Dedifferentiated amniotic fluid mesenchymal stem cell (primary cell): Measurements from ENCODE around the gene NBAS.
A peak's percentile ranks its signal among the peaks of the same experiment; 100 is the strongest.

Experiments used
- DNase-seq: peaks from one replicate; pipeline ENCODE4 v3.0.0-alpha.2; 2016; ENCODE audit errors: extremely low spot score

Gene NBAS

DNA sequence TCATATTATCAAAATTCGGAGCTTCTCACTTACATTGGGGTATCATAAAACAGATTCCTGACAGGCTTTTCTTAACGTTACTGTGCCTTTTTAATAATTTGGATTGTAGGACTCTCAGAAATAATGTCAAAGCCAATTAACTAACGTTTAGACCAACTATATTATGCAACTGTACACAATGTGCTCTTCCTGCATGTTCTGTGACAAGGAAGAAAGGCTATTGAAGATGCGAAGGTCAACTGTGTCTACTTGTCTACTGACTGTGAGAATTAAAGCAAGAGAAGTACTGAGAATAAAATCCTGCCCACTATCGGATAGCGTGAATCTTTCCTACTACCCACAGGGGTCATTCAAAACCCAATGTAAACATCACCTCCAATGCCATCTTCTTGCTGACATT, 393.0 kb downstream of the NBAS start:
- DNase-seq: no peak

DNA sequence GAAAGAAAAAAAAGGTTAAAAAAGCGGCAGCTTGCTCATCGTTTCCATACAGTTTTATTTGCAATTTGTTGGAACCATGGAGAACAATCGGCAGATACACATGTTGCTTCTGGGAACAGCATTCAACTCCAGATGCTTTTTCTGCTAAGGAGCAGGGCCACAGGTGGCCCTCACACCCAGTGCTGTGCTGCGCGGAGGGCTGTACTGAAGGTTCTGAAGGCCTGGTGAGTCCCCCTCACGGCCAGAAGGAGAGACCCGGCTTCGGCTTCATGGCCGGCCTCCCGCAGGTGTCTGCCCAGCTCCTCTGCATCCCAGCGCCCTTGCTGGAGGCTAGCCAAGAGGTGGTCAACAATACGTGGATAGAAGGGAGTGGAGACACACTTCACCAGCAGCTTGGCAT, 394.3 kb downstream of the NBAS start:
- no peak for DNase-seq

- no peak for DNase-seq
Measured at GRCh38 chr2:15163326-15163725, 397.8 kb downstream of the NBAS start.

DNA sequence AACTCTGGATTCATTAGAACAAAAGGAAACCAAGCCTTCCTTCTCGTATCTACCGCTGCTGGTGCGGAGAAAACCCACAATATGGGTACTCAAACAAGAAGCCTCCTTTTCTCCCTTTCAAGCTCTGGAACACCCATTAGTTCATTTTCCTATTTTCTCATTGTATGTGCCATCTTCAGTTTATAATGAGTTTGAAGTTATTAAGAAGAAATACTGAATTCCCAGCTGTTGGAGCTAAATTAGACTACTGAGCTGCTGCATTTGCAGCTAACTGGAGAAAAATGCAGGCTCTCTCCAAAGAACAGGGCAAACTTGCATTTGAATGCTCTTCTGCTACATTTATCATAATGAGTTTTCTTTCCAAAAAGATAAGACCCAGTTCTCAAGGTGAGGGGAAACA, 398.5 kb downstream of the NBAS start:
- no peak for DNase-seq

- DNase-seq: no peak
Measured at GRCh38 chr2:15160201-15160991, 400.7 kb downstream of the NBAS start.

GRCh38 chr2:15159751-15160177, 401.4 kb downstream of the NBAS start:
- no peak for DNase-seq

- DNase-seq: no peak
Measured at GRCh38 chr2:15159206-15159605, 401.9 kb downstream of the NBAS start.

DNA sequence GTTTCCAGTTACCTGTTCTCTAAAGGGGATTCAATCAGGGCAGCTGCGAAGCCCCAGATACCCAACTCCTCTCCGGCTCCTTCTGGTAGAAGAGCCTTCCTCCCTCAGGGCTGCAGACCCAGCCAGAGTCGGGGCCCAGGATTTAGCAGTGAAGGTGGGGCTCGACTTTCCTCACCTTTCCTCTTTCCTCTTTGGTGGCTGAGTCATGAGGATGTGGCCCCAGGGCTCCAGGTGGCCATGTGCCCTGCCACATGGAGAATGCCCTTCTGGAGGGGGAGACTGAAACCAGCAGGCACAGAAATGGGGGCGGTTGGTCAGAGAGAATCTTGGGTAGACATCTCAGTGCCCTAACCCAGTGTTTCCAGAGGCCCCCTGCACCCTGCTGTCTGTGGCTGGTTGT, 402.6 kb downstream of the NBAS start:
- DNase-seq: no peak

GRCh38 chr2:15158100-15158499, 403.0 kb downstream of the NBAS start:
- DNase-seq: no peak

DNA sequence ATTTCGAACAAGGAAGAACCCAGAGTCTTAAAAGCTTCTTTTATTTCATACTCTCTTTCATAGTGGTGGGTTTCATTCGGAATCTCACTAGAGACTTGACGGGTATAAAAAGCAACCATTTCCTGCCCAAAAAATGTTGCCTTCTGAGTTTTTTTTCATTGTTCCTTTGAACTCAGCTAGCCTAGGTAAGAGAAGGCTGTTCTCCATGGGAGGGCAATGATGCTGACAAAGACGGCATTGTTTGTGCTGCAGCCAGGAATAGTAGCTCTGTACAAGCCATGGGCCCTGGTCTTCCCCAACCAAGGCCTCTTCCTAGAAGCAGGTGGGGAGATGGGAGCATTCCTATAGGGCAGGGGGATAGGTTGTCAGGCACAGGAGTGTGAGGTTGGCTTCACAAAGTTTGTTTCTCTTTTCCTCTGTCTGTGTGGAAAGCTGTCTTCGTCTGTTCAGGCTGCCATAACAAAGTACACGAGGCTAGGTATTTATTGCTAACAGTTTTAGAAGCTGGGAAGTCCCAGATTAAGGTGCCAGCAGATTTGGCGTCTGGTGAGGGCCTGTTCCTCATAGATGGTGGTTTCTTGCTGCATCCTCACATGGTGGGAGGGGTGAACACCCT, 405.1 kb downstream of the NBAS start:
- DNase-seq: no peak

DNA sequence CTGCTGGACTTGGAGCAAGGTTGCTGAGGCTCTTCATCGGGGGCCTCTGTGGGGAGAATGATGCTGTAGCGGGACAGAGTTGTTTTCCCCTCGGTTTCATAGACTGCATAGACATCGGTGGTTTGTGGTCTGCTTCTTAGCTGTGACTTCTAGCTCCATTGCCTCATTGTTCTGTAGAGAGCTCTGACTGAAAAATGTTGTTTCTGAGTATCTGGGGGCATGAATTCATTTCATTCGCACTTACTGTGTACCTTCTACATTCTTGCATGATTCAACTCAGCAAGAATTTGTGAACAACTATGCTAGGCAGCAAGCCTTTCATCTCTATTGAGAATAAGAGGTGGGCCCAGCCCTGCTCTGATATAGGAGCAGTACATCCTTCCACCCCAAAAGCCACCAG, 406.8 kb downstream of the NBAS start:
- DNase-seq: no peak

DNA sequence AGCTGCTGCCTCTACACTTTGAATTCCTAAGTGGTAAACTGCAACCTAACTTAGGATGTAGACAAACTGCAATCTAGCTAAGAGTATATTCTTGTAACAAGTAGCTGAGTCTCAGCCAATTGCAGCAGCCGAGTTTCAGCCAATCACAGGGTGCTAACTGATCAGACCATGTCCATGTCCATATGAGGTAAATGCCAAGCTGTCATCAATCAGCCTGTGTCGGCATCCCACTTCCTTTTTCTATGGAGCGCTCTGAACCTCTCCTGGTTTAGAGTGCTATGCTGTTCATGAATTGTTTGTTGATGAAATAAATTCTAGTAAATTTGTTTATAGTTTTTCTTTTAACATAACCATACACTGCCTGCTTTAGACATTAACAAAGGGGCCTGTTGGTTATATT, 408.8 kb downstream of the NBAS start:
- DNase-seq: no peak

DNA sequence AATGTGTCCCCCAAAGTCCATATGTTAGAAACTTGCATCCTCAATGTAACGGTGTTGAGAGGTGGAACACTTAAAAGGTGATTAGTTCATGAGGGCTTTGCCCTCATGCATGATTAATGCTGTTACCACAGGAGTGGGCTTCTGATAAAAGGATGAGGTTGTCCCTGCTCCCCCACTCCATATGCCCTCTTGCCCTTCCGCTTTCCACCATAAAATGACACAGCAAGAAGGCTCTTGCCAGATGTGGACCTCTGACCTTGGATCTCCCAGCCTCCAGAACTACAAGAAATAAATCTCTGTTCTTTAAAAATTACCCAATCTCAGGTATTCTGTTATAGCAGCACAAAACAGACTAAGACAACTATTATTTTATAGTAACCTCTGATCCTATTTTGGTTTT, 412.1 kb downstream of the NBAS start:
- DNase-seq: no peak

DNA sequence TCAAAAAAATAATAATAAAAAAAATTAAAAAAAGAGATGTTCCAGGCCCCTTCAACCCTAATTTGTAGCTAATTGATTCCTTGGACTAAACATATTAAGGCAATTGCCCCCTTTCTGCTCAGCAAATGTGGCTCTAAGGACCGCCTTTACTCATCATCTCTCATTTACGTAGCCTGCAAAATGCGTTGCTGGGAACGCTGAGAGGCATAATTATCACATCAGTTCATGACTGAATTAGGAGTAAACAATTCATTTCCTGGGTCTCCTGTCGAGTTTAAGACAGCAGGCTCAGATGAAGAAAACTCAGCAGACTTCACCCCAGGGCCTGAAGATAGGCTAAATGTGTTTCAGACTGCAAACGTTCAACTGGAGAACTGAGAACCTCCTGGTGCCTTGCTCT, 413.5 kb downstream of the NBAS start:
- no peak for DNase-seq

GRCh38 chr2:15146960-15147359, 414.2 kb downstream of the NBAS start:
- no peak for DNase-seq

- no peak for DNase-seq
Measured at GRCh38 chr2:15145919-15146318, 415.2 kb downstream of the NBAS start.

DNA sequence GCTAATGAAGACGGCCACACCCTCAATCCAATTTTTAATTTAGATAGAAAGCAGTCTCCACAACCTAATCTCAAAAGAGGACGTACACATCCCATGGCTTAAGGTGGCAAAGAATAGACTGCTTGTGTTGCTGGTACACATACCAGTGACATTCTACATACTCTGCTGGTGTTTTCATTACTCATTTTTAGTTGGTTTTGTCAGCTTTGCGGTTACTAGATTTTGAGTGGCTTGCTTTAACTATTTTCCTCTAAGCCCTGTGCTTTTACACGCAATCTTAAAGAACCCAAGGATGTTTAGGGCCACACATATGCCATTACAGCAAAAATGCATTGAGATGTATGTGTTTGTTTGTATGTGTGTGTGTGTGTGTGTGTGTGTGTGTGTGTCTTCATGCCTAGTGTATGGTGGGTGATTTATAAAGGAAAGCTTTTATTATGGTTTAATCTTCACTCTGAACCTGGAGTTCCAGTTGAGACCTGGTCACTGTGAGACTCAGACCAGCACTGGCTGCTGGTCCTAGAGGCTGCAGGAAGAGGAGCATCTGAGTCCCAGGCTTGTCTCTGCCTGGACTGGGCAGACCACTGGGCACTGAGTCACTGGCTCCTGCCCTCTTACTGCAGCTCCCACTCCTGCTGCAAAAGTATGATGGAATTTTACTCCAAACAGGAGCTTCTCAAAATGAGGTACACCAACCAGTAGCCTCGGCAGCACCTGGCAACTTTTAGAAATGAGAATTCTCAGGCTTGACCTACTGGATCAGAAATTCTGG, 415.9 kb downstream of the NBAS start:
- peak; percentile 22 for DNase-seq

GRCh38 chr2:15142069-15142689, 419.0 kb downstream of the NBAS start:
- no peak for DNase-seq

GRCh38 chr2:15141211-15141610, 419.9 kb downstream of the NBAS start:
- DNase-seq: no peak

DNA sequence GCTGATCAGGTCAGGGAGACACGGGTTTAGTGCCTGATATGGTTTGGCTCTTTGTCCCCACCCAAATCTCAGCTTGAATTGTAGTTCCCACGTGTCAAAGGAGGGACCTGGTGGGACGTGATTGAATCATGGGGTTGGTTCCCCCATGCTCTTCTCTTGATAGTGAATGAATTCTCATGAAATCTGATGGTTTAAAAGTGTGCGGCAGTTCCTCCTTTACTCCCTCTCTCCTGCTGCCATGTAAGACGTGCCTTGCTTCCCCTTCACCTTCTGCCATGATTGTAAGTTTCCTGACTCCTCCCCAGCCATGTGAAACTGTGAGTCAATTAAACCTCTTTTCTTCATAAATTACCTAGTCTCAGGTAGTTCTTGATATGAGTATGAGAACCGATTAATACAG, 424.5 kb downstream of the NBAS start:
- DNase-seq: no peak

DNA sequence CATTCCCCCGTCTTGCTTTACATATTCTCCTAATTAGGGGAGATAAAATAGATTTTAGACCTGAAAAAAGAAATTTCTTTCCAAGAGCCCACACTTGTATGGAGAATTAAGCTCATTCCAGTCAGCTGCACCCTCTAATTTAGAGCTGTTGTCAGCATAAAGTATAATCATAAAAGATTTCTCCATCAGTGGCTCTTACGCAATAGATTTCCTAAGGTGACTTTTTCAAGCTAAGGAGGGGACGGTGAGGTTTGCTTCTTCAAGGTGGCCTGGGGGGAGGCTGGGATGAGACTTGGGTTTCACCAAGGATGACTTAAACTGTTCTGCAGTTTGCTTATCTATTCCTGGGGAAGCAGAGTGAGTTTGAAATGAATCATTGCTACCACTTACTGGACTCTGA, 426.2 kb downstream of the NBAS start:
- DNase-seq: no peak

DNA sequence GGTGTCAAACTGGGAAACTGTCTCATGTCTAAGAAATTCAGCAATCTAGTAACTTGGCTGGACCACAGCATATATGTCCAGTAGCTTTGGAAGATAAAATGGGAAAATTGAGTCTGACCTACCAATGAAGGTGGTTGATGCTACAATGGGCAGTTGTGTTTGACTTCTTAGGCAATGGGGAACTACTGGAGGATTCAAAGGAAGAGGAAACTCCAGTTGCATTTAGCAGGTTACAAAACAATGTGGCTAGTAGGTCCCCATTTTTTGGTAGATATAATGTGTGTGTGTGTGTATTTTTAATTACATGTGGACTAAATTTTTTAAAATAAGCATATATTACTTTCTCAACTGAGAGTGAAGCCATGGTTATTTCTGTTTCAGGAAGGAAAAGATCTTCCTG, 427.7 kb downstream of the NBAS start:
- DNase-seq: no peak
